ENCODE measurements around the gene TRIM38.

The TRIM38 gene

GRCh38 chr6:26034905-26035304, 72.3 kb downstream of the TRIM38 start:
- H3K4me2 ChIP-seq (ENCODE audit: insufficient read depth, low read length) = peak overlapping the region; percentile 61
- ATAC-seq (ENCODE audit: insufficient read depth, low read depth) (no peak), DNase-seq (no peak)
- H4K20me1 ChIP-seq (ENCODE audit: insufficient read depth, low read length) = no peaks in the 10 kb centered on the region
- H3K4me3 ChIP-seq (ENCODE audit: low read depth in 1 of 2, low read length in 2 of 2) = peak overlapping the region; percentile 38 to 66; a peak in 3 of 4 replicates
- H3K79me2 ChIP-seq (ENCODE audit: insufficient read depth, low read length) = peaks cover 15% of the 10 kb centered on the region
- H3K27me3 ChIP-seq (ENCODE audit: insufficient read depth, low read length, poor library complexity) = no peaks in the 10 kb centered on the region
- peak overlapping the region; percentile 99 for H3K27ac ChIP-seq (ENCODE audit: low read length)
- no peaks in the 10 kb centered on the region; the same call in 1 of the 2 replicates for H3K36me3 ChIP-seq (ENCODE audit: insufficient read depth, low read length)
- peaks cover 36% of the 10 kb centered on the region for H3K4me1 ChIP-seq (ENCODE audit: insufficient read depth, low read length)
- no peaks in the 10 kb centered on the region for H3K9me3 ChIP-seq (ENCODE audit: insufficient read depth, low read length, severe bottlenecking)
- TF ChIP-seq CTCF (IDR thresholded peaks at IDR 0.05; ENCODE audit: borderline replicate concordance, extremely low read depth, low read length, poor library complexity, severe bottlenecking) (no peak), EZH2 (IDR thresholded peaks at IDR 0.05; ENCODE audit: borderline replicate concordance, low read depth, low read length, severe bottlenecking) (no peak)
- H3K9ac ChIP-seq (ENCODE audit: low read depth, low read length) = peak overlapping the region; percentile 90
- H2AFZ ChIP-seq (ENCODE audit: low read depth, low read length) = no peak overlapping the region

All from DND-41 (cell line).